Caco-2 (cell line): Measurements from ENCODE around the gene RNU7-1. TPM values are rescaled to one million over a fixed set of nuclear protein-coding genes. Genes with fewer than 3 reads are reported as not detected.
"Not testable (repeated sequence)": the region's sequence is repeated elsewhere in the genome, so short reads cannot be mapped to it uniquely, and the experiment has no call there.

ENCODE experiments used
- BruUV-seq: library from RNA; stranded (reverse); fragments of 400-500 nt; replicated peaks from 2 replicates; lab custom pipeline; 2021; lab: Mats Ljungman, UMichigan
- CTCF ChIA-PET: fragments of 300-600 bp; sonication (Branson Sonifier 250); formaldehyde crosslinking; loops from one replicate; lab custom pipeline; 2022; ENCODE audit warnings: antibody characterized with exemption; lab: Charles Lee
- POLR2A ChIA-PET: fragments of 300-600 bp; sonication (Branson Sonifier 250); formaldehyde crosslinking; loops from one replicate; lab custom pipeline; 2022; ENCODE audit warnings: antibody characterized with exemption; lab: Charles Lee
- DNase-seq, 2 experiments: peaks; one replicate each; pipeline versions ENCODE4 v3.0.0 to v3.0.0-alpha.2; 2020 to 2022
- H3K27me3 ChIP-seq: replicated peaks from 2 replicates; pipeline ENCODE4 v1.6.0; 2011; ENCODE audit warnings: low read length; ENCODE audit not compliant: control insufficient read depth, insufficient read depth
- H3K36me3 ChIP-seq: 2 replicates; pipeline ENCODE4 v1.5.1; 2011; ENCODE audit warnings: low read length; ENCODE audit not compliant: control insufficient read depth, insufficient read depth
- H3K4me1 ChIP-seq: fragments of 250-450 bp; sonication (Bioruptor Pico); 2 replicates; pipeline ENCODE4 v1.5.1; 2020; ENCODE audit warnings: mild to moderate bottlenecking
- H3K4me3 ChIP-seq: 2 replicates; pipeline ENCODE4 v1.5.1; 2011; ENCODE audit warnings: low read depth, mild to moderate bottlenecking, control low read depth, low read length
- H3K9me3 ChIP-seq: fragments of 250-450 bp; sonication (Bioruptor Pico); 2 replicates; pipeline ENCODE4 v1.5.1; 2020; ENCODE audit warnings: mild to moderate bottlenecking, moderate library complexity
- H3K27ac Mint-ChIP-seq: one replicate; pipeline ENCODE4 v1.8.0; 2022; ENCODE audit warnings: mixed read lengths; ENCODE audit not compliant: unreplicated experiment
- H3K27me3 Mint-ChIP-seq: one replicate; pipeline ENCODE4 v1.8.0; 2022; ENCODE audit warnings: mixed read lengths; ENCODE audit not compliant: insufficient read depth, unreplicated experiment
- H3K36me3 Mint-ChIP-seq: one replicate; pipeline ENCODE4 v1.8.0; 2022; ENCODE audit warnings: mild to moderate bottlenecking, mixed read lengths; ENCODE audit not compliant: insufficient read depth, unreplicated experiment
- H3K4me1 Mint-ChIP-seq: one replicate; pipeline ENCODE4 v1.8.0; 2022; ENCODE audit warnings: low read depth, mixed read lengths; ENCODE audit not compliant: unreplicated experiment
- H3K4me3 Mint-ChIP-seq: one replicate; pipeline ENCODE4 v1.8.0; 2022; ENCODE audit warnings: mild to moderate bottlenecking, moderate library complexity, mixed read lengths; ENCODE audit not compliant: unreplicated experiment
- H3K9me3 Mint-ChIP-seq: one replicate; pipeline ENCODE4 v1.8.0; 2022; ENCODE audit warnings: mixed read lengths; ENCODE audit not compliant: unreplicated experiment
- CTCF ChIP-seq, 2 experiments: fragments of 200-600 bp in 1 of 2; IDR thresholded peaks; 1 replicate in 1 of 2; 2 replicates in 1 of 2; pipeline versions ENCODE4 v1.5.1 to v1.8.0; 2011 to 2022; ENCODE audit warnings: antibody characterized with exemption in 1 of 2, control low read depth in 1 of 2, inconsistent platforms in 1 of 2, low read depth in 1 of 2, low read length in 1 of 2, mild to moderate bottlenecking in 1 of 2, moderate library complexity in 1 of 2; ENCODE audit not compliant: insufficient read depth in 1 of 2, severe bottlenecking in 1 of 2, unreplicated experiment in 1 of 2
- intact Hi-C: fragments of 100-400 bp; cut with micrococcal nuclease; formaldehyde crosslinking; loops from one replicate; pipeline ENCODE4 v1.10.0; 2022; ENCODE audit not compliant: unreplicated experiment
- total RNA-seq: library from RNA; stranded (reverse); gene quantifications from 2 replicates; pipeline ENCODE4 v1.2.3, GENCODE V29; 2022

RNU7-1 gene
- total RNA-seq, 1 experiment from 2014 or later: not detected

- H3K36me3 ChIP-seq: no peaks in the 10 kb centered on the region
- H3K4me3 ChIP-seq: peak overlapping the region; percentile 64
- TF ChIP-seq CTCF (IDR thresholded peaks at IDR 0.05; ENCODE audit: insufficient read depth in 1 of 2, low read depth in 1 of 2, low read length in 1 of 2, severe bottlenecking in 1 of 2, unreplicated experiment in 1 of 2): no peak
- no peaks in the 10 kb centered on the region for H3K9me3 Mint-ChIP-seq
- no peaks in the 10 kb centered on the region for H3K9me3 ChIP-seq
- peaks cover 20% of the 10 kb centered on the region for H3K4me1 ChIP-seq
- POLR2A ChIA-PET: interaction anchor here (1.0 to 1.2 kb wide), 2 partner anchors 38 to 54 kb away, joined by 4 to 5 read pairs; partner anchors contain the start of genes C12orf57 and RNU7-1
- H3K27me3 Mint-ChIP-seq: no peaks in the 10 kb centered on the region
- peaks cover 8% of the 10 kb centered on the region for H3K4me1 Mint-ChIP-seq
- no peaks in the 10 kb centered on the region for H3K27me3 ChIP-seq
- H3K36me3 Mint-ChIP-seq: no peaks in the 10 kb centered on the region
- BruUV-seq: no TSS peak
- no peak overlapping the region for H3K4me3 Mint-ChIP-seq
- no peak overlapping the region for H3K27ac Mint-ChIP-seq
- DNase-seq: no peak
- CTCF ChIA-PET: interaction anchor here (0.7 to 2.3 kb wide), 5 partner anchors 14 to 36 kb away, joined by 3 to 10 read pairs (median 6); partner anchors contain the start of gene SPSB2
- intact Hi-C loops: no loop called here
These were observed 38.1 kb upstream of the RNU7-1 start for GRCh38 chr12:6905414-6906040.

GRCh38 chr12:6908141-6908540, 35.5 kb upstream of the RNU7-1 start:
- H3K9me3 ChIP-seq, H3K4me3 ChIP-seq, H3K36me3 ChIP-seq, BruUV-seq, H3K27me3 Mint-ChIP-seq, H3K4me3 Mint-ChIP-seq, H3K4me1 Mint-ChIP-seq, intact Hi-C loops, DNase-seq, H3K36me3 Mint-ChIP-seq, H3K27ac Mint-ChIP-seq, H3K27me3 ChIP-seq, H3K9me3 Mint-ChIP-seq: not testable (repeated sequence)
- CTCF ChIA-PET: interaction anchor here (0.6 to 2.2 kb wide), 3 partner anchors 17 to 39 kb away, joined by 3 to 10 read pairs (median 3); partner anchors contain the start of gene SPSB2
- peaks cover 17% of the 10 kb centered on the region for H3K4me1 ChIP-seq
- POLR2A ChIA-PET: interaction anchor here (0.6 to 1.7 kb wide), 2 partner anchors 17 to 401 kb away, joined by 4 to 5 read pairs; no protein-coding TSS in a partner anchor

- H3K4me1 Mint-ChIP-seq: peaks cover 9% of the 10 kb centered on the region
- Histone ChIP-seq H3K36me3 (no peaks in the 10 kb centered on the region), H3K9me3 (no peaks in the 10 kb centered on the region), H3K4me1 (peaks cover 11% of the 10 kb centered on the region), H3K27me3 (no peaks in the 10 kb centered on the region), H3K4me3 (no peak overlapping the region)
- intact Hi-C loops: no loop called here
- TF ChIP-seq CTCF (IDR thresholded peaks at IDR 0.05; ENCODE audit: insufficient read depth in 1 of 2, low read depth in 1 of 2, low read length in 1 of 2, severe bottlenecking in 1 of 2, unreplicated experiment in 1 of 2): no peak
- H3K27me3 Mint-ChIP-seq: no peaks in the 10 kb centered on the region
- DNase-seq: no peak
- no peak overlapping the region for H3K4me3 Mint-ChIP-seq
- ChIA-PET POLR2A (interaction anchor here (0.7 kb wide), 1 partner anchor 18 kb away, joined by 3 read pairs; no protein-coding TSS in a partner anchor), CTCF (interaction anchor here (1.1 kb wide), 1 partner anchor 37 kb away, joined by 5 read pairs; the partner anchor contains the start of gene SPSB2)
- H3K27ac Mint-ChIP-seq: no peak overlapping the region
- peaks cover 2% of the 10 kb centered on the region for H3K36me3 Mint-ChIP-seq
- BruUV-seq: no TSS peak
- no peaks in the 10 kb centered on the region for H3K9me3 Mint-ChIP-seq
These were observed 34.0 kb upstream of the RNU7-1 start for GRCh38 chr12:6909421-6910145.
